ENCODE data around the gene MAGI2. TPM values are rescaled to one million over a fixed set of nuclear protein-coding genes. Genes with fewer than 3 reads are reported as not detected.

Gene MAGI2
- total RNA-seq, 1 donor from 2014 or later, result 11.4 TPM

DNA sequence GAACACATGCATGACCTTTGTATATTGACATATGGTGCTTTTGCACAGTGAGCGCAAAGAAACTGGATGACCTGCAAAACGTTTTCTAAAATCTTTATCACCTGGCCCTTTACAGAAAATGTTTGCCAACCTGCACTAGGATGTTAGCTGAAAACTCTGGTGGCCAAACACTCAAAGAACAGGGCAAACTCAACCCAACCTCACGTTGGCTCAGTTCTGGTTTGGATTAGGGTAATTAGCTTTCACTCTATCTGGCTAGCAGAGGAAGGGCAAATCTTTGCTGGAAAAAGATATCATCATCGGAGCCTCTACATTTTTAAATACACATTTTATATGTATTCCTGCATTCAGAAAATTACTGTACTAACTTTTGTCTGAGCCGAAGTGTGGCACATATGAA, 966.0 kb downstream of the MAGI2 start:
- H3K4me1 Mint-ChIP-seq (ENCODE audit: low read depth), result peaks cover 20% of the 10 kb centered on the region
- no peak for DNase-seq (ENCODE audit: low spot score, unreplicated experiment)
- H3K27me3 Mint-ChIP-seq, result no peaks in the 10 kb centered on the region
- no peaks in the 10 kb centered on the region for H3K9me3 Mint-ChIP-seq (ENCODE audit: low read depth)
- TF ChIP-seq, protein P1, sequence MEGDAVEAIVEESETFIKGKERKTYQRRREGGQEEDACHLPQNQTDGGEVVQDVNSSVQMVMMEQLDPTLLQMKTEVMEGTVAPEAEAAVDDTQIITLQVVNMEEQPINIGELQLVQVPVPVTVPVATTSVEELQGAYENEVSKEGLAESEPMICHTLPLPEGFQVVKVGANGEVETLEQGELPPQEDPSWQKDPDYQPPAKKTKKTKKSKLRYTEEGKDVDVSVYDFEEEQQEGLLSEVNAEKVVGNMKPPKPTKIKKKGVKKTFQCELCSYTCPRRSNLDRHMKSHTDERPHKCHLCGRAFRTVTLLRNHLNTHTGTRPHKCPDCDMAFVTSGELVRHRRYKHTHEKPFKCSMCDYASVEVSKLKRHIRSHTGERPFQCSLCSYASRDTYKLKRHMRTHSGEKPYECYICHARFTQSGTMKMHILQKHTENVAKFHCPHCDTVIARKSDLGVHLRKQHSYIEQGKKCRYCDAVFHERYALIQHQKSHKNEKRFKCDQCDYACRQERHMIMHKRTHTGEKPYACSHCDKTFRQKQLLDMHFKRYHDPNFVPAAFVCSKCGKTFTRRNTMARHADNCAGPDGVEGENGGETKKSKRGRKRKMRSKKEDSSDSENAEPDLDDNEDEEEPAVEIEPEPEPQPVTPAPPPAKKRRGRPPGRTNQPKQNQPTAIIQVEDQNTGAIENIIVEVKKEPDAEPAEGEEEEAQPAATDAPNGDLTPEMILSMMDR (IDR thresholded peaks at IDR 0.05; ENCODE audit: unreplicated experiment), result no peak
- peak overlapping the region; percentile 54 for H3K27ac Mint-ChIP-seq
- peaks cover 2% of the 10 kb centered on the region for H3K36me3 Mint-ChIP-seq (ENCODE audit: insufficient read depth)
- no peak overlapping the region for H3K4me3 Mint-ChIP-seq (ENCODE audit: low read depth)

DNA sequence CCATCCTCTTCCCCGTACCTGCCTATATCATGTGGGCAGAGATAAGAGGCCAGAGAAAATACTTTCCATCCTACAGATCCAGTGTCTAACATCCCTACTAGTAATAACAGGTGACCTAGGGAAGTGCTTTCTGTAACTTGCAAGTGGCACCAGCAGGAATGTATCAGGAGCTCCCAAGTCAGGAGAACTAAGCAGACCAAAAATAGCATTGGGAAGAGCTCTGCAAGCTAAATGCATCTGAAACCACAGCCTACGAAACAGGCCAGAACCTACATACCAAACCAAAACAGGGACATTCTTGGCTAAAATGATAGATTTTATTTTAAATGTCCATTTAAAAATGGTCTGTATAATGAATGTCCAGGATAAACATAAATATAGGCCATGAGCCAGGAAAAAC, 974.1 kb downstream of the MAGI2 start:
- DNase-seq (ENCODE audit: low spot score, unreplicated experiment), result no peak
- H3K4me1 Mint-ChIP-seq (ENCODE audit: low read depth), result no peaks in the 10 kb centered on the region
- H3K27me3 Mint-ChIP-seq, result no peaks in the 10 kb centered on the region
- no peak overlapping the region for H3K27ac Mint-ChIP-seq
- TF ChIP-seq, protein P1 (IDR thresholded peaks at IDR 0.05; ENCODE audit: unreplicated experiment), result no peak
- peaks cover 5% of the 10 kb centered on the region for H3K9me3 Mint-ChIP-seq (ENCODE audit: low read depth)
- H3K4me3 Mint-ChIP-seq (ENCODE audit: low read depth), result no peak overlapping the region
- no peaks in the 10 kb centered on the region for H3K36me3 Mint-ChIP-seq (ENCODE audit: insufficient read depth)

DNA sequence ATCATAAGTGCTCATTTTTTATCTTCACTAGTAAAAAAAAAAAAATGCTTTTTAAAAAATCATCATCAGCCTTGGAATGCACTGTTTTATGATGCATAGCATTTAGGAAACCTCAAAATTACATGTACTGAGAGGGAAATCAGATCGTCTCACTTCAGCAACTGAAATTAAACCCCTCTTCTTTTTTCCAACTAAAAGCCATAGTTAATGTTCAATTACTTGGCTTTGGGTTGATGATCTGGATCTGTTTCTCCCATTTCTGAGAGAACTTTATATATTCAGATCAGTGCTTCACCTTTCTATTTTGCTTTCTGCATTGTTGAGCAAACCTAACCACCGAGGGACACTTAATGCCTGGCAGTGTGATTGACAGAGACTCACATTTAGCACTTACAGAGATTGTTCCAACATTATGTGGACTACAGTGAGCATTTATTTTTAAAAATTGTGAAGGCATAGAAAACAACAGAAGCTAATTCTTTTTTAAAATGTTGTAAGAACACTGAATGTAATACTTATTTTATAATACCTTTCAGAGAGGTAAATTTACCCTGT, 976.5 kb downstream of the MAGI2 start:
- Mint-ChIP-seq H3K36me3 (ENCODE audit: insufficient read depth) (no peaks in the 10 kb centered on the region), H3K4me1 (ENCODE audit: low read depth) (no peaks in the 10 kb centered on the region), H3K9me3 (ENCODE audit: low read depth) (peaks cover 5% of the 10 kb centered on the region), H3K27me3 (no peaks in the 10 kb centered on the region), H3K27ac (no peak overlapping the region), H3K4me3 (ENCODE audit: low read depth) (no peak overlapping the region)
- no peak for DNase-seq (ENCODE audit: low spot score, unreplicated experiment)
- TF ChIP-seq, protein P1 (IDR thresholded peaks at IDR 0.05; ENCODE audit: unreplicated experiment), result no peak

DNA sequence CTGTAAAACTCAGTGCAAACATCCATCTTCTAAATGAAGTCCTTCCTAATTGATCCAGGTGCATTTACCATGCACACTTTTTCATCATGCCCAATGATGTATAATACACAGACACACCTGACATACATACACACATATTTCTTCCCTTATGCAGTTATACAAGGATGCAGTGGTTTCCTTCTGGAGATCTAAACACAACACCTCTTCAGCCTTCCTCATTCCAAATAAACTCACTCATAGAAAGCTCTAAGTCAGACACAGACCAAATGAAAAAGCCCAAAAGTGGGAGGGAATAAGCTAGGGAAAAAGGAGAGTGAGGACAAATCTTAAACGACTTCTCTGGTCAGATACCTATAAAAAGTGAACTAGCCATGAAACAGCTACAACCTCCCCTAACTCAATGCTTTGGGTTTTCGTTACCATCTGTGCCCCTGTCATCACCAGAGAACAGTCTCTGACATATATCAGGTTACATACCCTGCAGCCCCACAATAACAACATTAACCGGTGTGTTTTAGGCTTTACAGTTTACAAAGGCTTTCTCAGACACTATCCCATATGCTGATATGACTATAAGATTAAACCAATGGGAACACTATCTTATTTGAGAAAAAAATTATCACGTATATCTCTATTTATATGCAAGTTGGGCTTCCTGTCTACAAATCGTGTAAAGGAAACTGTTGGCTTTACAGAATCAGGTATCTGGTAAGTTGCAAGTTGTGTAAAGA, 979.7 kb downstream of the MAGI2 start:
- no peak for DNase-seq (ENCODE audit: low spot score, unreplicated experiment)
- Mint-ChIP-seq H3K4me3 (ENCODE audit: low read depth) (no peak overlapping the region), H3K27ac (no peak overlapping the region), H3K4me1 (ENCODE audit: low read depth) (peaks cover 1% of the 10 kb centered on the region), H3K27me3 (no peaks in the 10 kb centered on the region), H3K36me3 (ENCODE audit: insufficient read depth) (no peaks in the 10 kb centered on the region), H3K9me3 (ENCODE audit: low read depth) (peaks cover 3% of the 10 kb centered on the region)
- TF ChIP-seq, protein P1 (IDR thresholded peaks at IDR 0.05; ENCODE audit: unreplicated experiment), result no peak

DNA sequence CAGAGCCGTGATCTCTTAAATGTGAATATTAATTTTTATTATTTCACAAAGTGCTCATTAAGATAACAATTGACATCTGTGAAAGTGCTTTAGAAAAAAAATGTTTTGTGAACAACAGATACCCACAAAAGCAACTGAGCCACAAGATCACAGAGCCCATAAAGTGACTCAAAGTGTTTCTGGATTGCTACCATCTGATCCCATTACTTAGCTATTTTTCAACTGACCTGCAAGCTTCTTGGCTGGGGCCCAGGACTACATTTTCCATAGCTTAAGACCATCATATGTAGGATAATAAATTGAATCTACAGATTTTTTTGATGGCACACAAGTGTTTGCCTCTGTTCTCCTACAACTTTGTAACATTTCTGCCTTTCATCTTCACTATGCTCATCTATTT, 980.4 kb downstream of the MAGI2 start:
- TF ChIP-seq, protein P1 (IDR thresholded peaks at IDR 0.05; ENCODE audit: unreplicated experiment), result no peak
- Mint-ChIP-seq H3K36me3 (ENCODE audit: insufficient read depth) (no peaks in the 10 kb centered on the region), H3K27me3 (no peaks in the 10 kb centered on the region), H3K4me1 (ENCODE audit: low read depth) (peaks cover 4% of the 10 kb centered on the region), H3K27ac (no peak overlapping the region), H3K4me3 (ENCODE audit: low read depth) (no peak overlapping the region), H3K9me3 (ENCODE audit: low read depth) (no peaks in the 10 kb centered on the region)
- no peak for DNase-seq (ENCODE audit: low spot score, unreplicated experiment)
